K562 (cell line): Measurements from ENCODE around the gene ZNF750. TPM values are rescaled to one million over a fixed set of nuclear protein-coding genes. Genes with fewer than 3 reads are reported as not detected.

Source experiments
- ATF1 ChIP-seq, 2 experiments: fragments of 450-650 bp in 1 of 2; IDR thresholded peaks; 2 replicates each; pipeline ENCODE4 v1.6.1; 2016; ENCODE audit warnings: missing compliant biosample characterization in 1 of 2, missing genetic modification characterization in 1 of 2
- CBFA2T2 ChIP-seq: fragments of 450-650 bp; conservative IDR thresholded peaks from 2 replicates; pipeline ENCODE4 v1.6.1; 2017; ENCODE audit warnings: mild to moderate bottlenecking
- FOXJ2 ChIP-seq: fragments of 200-800 bp; sonication (Bioruptor generic); IDR thresholded peaks from 2 replicates; pipeline ENCODE4 v1.6.1; 2016; ENCODE audit warnings: missing genetic modification characterization, missing compliant biosample characterization
- GABPA ChIP-seq: fragments of 200-800 bp; sonication (Bioruptor generic); conservative IDR thresholded peaks from 2 replicates; pipeline ENCODE4 v1.6.1; 2016; ENCODE audit warnings: low read depth, missing genetic modification characterization, missing compliant biosample characterization
- GATA2 ChIP-seq: sonication (generic); formaldehyde crosslinking; IDR thresholded peaks from 2 replicates; pipeline ENCODE4 v1.4.0; 2020; ENCODE audit warnings: mild to moderate bottlenecking, missing genetic modification reagents
- KLF13 ChIP-seq: fragments of 450-650 bp; IDR thresholded peaks from 2 replicates; pipeline ENCODE4 v1.6.1; 2016; ENCODE audit warnings: missing genetic modification characterization, low read depth, mild to moderate bottlenecking, missing compliant biosample characterization, moderate library complexity, borderline replicate concordance
- MCM2 ChIP-seq: fragments of 450-650 bp; IDR thresholded peaks from 2 replicates; pipeline ENCODE4 v1.6.1; 2017; ENCODE audit warnings: low read depth, mild to moderate bottlenecking
- MYC ChIP-seq, 2 experiments: fragments of 250-450 bp in 1 of 2; sonication (Bioruptor Pico) in 1 of 2; IDR thresholded peaks; 2 replicates each; pipeline versions ENCODE4 v1.5.1 to v1.6.1; 2012 to 2021; ENCODE audit warnings: low read depth in 2 of 2, borderline replicate concordance in 1 of 2, improper control_type of control experiment in 1 of 2, low read length in 1 of 2, mild to moderate bottlenecking in 1 of 2, moderate library complexity in 1 of 2
- NCOA2 ChIP-seq, 2 experiments: fragments of 450-650 bp; IDR thresholded peaks; 2 replicates each; pipeline ENCODE4 v1.6.1; 2018; ENCODE audit warnings: mild to moderate bottlenecking in 2 of 2, moderate library complexity in 1 of 2; ENCODE audit not compliant: partially characterized antibody in 2 of 2
- POLR2G ChIP-seq: fragments of 200-400 bp; formaldehyde crosslinking; IDR thresholded peaks from 2 replicates; pipeline ENCODE4 v1.6.1; 2017; ENCODE audit warnings: low read depth, mild to moderate bottlenecking, antibody characterized with exemption, low read length, moderate library complexity
- SRSF9 ChIP-seq: fragments of 200-400 bp; formaldehyde crosslinking; IDR thresholded peaks from 2 replicates; pipeline ENCODE4 v1.6.1; 2017; ENCODE audit warnings: low read depth, low read length, borderline replicate concordance
- TARDBP ChIP-seq: fragments of 450-650 bp; IDR thresholded peaks from 2 replicates; pipeline ENCODE4 v1.6.1; 2016
- TGIF2 ChIP-seq: sonication (generic); formaldehyde crosslinking; IDR thresholded peaks from 2 replicates; pipeline ENCODE4 v1.8.1; 2022; ENCODE audit warnings: mild to moderate bottlenecking, missing genetic modification reagents, moderate library complexity
- ZEB2 ChIP-seq: fragments of 450-650 bp; IDR thresholded peaks from 2 replicates; pipeline ENCODE4 v1.6.1; 2016
- ZFP36 ChIP-seq: fragments of 150-350 bp; IDR thresholded peaks from 2 replicates; pipeline ENCODE4 v1.6.1; 2018; ENCODE audit warnings: low read length, low read depth; ENCODE audit not compliant: partially characterized antibody
- ZFX ChIP-seq: sonication (generic); formaldehyde crosslinking; IDR thresholded peaks from 2 replicates; pipeline ENCODE4 v1.8.0; 2022; ENCODE audit warnings: mild to moderate bottlenecking, missing genetic modification reagents, moderate library complexity
- ZKSCAN3 ChIP-seq: fragments of 250-450 bp; sonication (Bioruptor Pico); IDR thresholded peaks from 2 replicates; pipeline ENCODE4 v1.4.0; 2020
- ZNF174 ChIP-seq: fragments of 250-450 bp; sonication (Bioruptor Pico); IDR thresholded peaks from 2 replicates; pipeline ENCODE4 v1.4.0; 2020; ENCODE audit warnings: mild to moderate bottlenecking
- ZNF184 ChIP-seq: sonication (generic); formaldehyde crosslinking; IDR thresholded peaks from 2 replicates; pipeline ENCODE4 v1.5.0; 2020; ENCODE audit warnings: missing genetic modification reagents
- ZNF212 ChIP-seq: fragments of 450-650 bp; formaldehyde crosslinking; IDR thresholded peaks from 2 replicates; pipeline ENCODE4 v1.4.0; 2020; ENCODE audit warnings: mild to moderate bottlenecking
- ZNF217 ChIP-seq: sonication (generic); formaldehyde crosslinking; IDR thresholded peaks from 2 replicates; pipeline ENCODE4 v1.8.0; 2022; ENCODE audit warnings: mild to moderate bottlenecking, missing genetic modification reagents
- ZNF224 ChIP-seq: sonication (generic); formaldehyde crosslinking; IDR thresholded peaks from 2 replicates; pipeline ENCODE4 v1.8.0; 2022; ENCODE audit warnings: mild to moderate bottlenecking, missing genetic modification reagents
- ZNF274 ChIP-seq: IDR thresholded peaks from 2 replicates; pipeline ENCODE4 v1.6.1; 2011; ENCODE audit warnings: low read depth, mild to moderate bottlenecking, low read length, moderate library complexity, borderline replicate concordance
- ZNF445 ChIP-seq: fragments of 250-450 bp; sonication (Bioruptor Pico); IDR thresholded peaks from 2 replicates; pipeline ENCODE4 v1.4.0; 2020; ENCODE audit warnings: low read depth, mild to moderate bottlenecking, moderate library complexity
- ZNF780A ChIP-seq: fragments of 250-450 bp; sonication (Bioruptor Pico); IDR thresholded peaks from 2 replicates; pipeline ENCODE4 v1.5.0; 2021; ENCODE audit warnings: mild to moderate bottlenecking
- polyA plus RNA-seq, 8 experiments: library from polyadenylated mRNA; depleted of rRNA in 4 of 8; stranded (reverse) in 5 of 8; unstranded in 3 of 8; fragments of >200 nt; fragmentation: Nextera tagmentation in 2 of 8; fragmentation: Illumina TruSeq in 1 of 8; extraction: Ambion mirVana in 2 of 8; extraction: Trizol in 1 of 8; gene quantifications; 2 replicates each; pipeline versions ENCODE4 v1.2.1 to v1.2.3, GENCODE V29; 2011 to 2014; ENCODE audit warnings: inconsistent platforms in 1 of 8, missing spikeins in 1 of 8
- total RNA-seq, 7 experiments: library from RNA; depleted of rRNA in 6 of 7; stranded (reverse); fragments of >200 nt in 6 of 7; fragmentation: Illumina TruSeq in 2 of 7; extraction: Trizol in 2 of 7; gene quantifications; 2 replicates each; pipeline versions ENCODE4 v1.2.1 to v1.2.3, GENCODE V29; 2011 to 2021; ENCODE audit warnings: low replicate concordance in 1 of 7
- TF ChIP-seq, protein P1 (sequence below): fragments of 450-650 bp; IDR thresholded peaks from 2 replicates; pipeline ENCODE4 v1.6.1; 2018; ENCODE audit warnings: mild to moderate bottlenecking, low read depth; ENCODE audit not compliant: partially characterized antibody
- TF ChIP-seq, protein P2 (sequence below): fragments of 450-650 bp; formaldehyde crosslinking; IDR thresholded peaks from 2 replicates; pipeline ENCODE4 v1.4.0; 2020; ENCODE audit warnings: mild to moderate bottlenecking

ZNF750 gene
- total and polyA plus RNA-seq, 9 of the 15 experiments (the other 6 are each of a cell fraction or from before 2014, with no cell fraction given): not detected

DNA sequence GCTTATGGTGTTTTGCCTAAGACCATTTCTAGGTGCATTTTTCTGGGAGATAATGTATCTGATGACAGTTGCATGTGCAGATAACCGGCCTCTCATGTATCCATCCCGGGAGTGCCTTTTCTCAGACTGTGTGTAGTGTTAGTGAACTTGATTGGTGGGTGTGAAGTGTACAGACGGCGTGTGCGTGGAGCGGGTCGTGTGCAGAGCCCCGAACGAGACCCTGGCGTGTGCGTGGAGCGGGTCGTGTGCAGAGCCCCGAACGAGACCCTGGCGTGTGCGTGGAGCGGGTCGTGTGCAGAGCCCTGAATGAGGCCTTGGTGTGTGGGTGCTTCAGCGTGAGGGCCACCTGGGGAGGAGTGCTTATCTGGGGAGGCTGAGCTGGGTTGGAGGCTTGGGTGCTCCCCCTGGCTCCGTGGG, 28.9 kb upstream of the ZNF750 start (continued):
- TF ChIP-seq ZNF184 (CRISPR knock-in tag): no peak
- TF ChIP-seq ZNF274: no peak
- no peak for TF ChIP-seq ZKSCAN3
- TF ChIP-seq FOXJ2: no peak
- peak; percentile 73 for TF ChIP-seq CBFA2T2
- TF ChIP-seq MCM2: no peak
- no peak for TF ChIP-seq ZNF780A (CRISPR knock-in tag)
- TF ChIP-seq ZEB2: peak; percentile 59; the same call in 1 of the 2 replicates
- no peak for TF ChIP-seq ZNF224
- peak; percentile 40; the same call in 1 of the 2 replicates for TF ChIP-seq MYC (IDR thresholded peaks at IDR 0.05; ENCODE audit: low read depth, low read length)
- TF ChIP-seq MYC (CRISPR knock-in tag; IDR thresholded peaks at IDR 0.05; ENCODE audit: borderline replicate concordance, low read depth): no peak
- TF ChIP-seq, protein P1, sequence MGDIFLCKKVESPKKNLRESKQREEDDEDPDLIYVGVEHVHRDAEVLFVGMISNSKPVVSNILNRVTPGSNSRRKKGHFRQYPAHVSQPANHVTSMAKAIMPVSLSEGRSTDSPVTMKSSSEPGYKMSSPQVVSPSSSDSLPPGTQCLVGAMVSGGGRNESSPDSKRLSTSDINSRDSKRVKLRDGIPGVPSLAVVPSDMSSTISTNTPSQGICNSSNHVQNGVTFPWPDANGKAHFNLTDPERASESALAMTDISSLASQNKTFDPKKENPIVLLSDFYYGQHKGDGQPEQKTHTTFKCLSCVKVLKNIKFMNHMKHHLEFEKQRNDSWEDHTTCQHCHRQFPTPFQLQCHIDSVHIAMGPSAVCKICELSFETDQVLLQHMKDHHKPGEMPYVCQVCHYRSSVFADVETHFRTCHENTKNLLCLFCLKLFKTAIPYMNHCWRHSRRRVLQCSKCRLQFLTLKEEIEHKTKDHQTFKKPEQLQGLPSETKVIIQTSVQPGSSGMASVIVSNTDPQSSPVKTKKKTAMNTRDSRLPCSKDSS: no peak
- no peak for TF ChIP-seq ZFP36
- no peak for TF ChIP-seq NCOA2 (IDR thresholded peaks at IDR 0.05; ENCODE audit: partially characterized antibody in 2 of 2)
- TF ChIP-seq POLR2G: 0 out of 2 replicates have a peak, but pooled peaks have one; percentile 18
- TF ChIP-seq, protein P2, sequence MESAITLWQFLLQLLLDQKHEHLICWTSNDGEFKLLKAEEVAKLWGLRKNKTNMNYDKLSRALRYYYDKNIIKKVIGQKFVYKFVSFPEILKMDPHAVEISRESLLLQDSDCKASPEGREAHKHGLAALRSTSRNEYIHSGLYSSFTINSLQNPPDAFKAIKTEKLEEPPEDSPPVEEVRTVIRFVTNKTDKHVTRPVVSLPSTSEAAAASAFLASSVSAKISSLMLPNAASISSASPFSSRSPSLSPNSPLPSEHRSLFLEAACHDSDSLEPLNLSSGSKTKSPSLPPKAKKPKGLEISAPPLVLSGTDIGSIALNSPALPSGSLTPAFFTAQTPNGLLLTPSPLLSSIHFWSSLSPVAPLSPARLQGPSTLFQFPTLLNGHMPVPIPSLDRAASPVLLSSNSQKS: no peak
- peak; percentile 87; the same call in 1 of the 2 replicates for TF ChIP-seq TARDBP
- TF ChIP-seq ZFX (CRISPR knock-in tag): peak; percentile 61
- no peak for TF ChIP-seq ZNF445 (CRISPR knock-in tag)
- TF ChIP-seq KLF13 (tag): no peak
- TF ChIP-seq GATA2: peak; percentile 55
- no peak for TF ChIP-seq ZNF174 (CRISPR knock-in tag)
- TF ChIP-seq TGIF2: no peak
- TF ChIP-seq ZNF212 (CRISPR knock-in tag): no peak
- no peak for TF ChIP-seq GABPA (tag)
- no peak for TF ChIP-seq ZNF217 (CRISPR knock-in tag)
- TF ChIP-seq ATF1 (CRISPR knock-in tag; IDR thresholded peaks at IDR 0.05): no peak
- peak; percentile 35; the same call in 1 of the 2 replicates for TF ChIP-seq ATF1 (tag; IDR thresholded peaks at IDR 0.05)
- no peak for TF ChIP-seq SRSF9
